Measurements from ENCODE around the gene AFG1L. TPM values are rescaled to one million over a fixed set of nuclear protein-coding genes. Genes with fewer than 3 reads are reported as not detected.
A peak's percentile ranks its signal among the peaks of the same experiment; 100 is the strongest.
"Not testable (repeated sequence)": the region's sequence is repeated elsewhere in the genome, so short reads cannot be mapped to it uniquely, and the experiment has no call there.

The AFG1L gene
- total RNA-seq, 1 donor from 2014 or later: 9.3 TPM

GRCh38 chr6:108293527-108294296 lies 1.1 kb upstream of the AFG1L start:
- TF ChIP-seq CTCF (IDR thresholded peaks at IDR 0.05; ENCODE audit: unreplicated experiment): no peak
- Mint-ChIP-seq H3K9me3 (no peaks in the 10 kb centered on the region), H3K27ac (peak overlapping the region; percentile 98), H3K27me3 (ENCODE audit: low read depth) (no peaks in the 10 kb centered on the region), H3K36me3 (no peaks in the 10 kb centered on the region), H3K4me1 (peaks cover 15% of the 10 kb centered on the region), H3K4me3 (peak overlapping the region; percentile 96)
- no peak for DNase-seq (ENCODE audit: low spot score in 2 of 2, unreplicated experiment in 2 of 2)

GRCh38 chr6:108294297-108294726 lies 542 bp upstream of the AFG1L start:
- Mint-ChIP-seq H3K4me1 (peaks cover 17% of the 10 kb centered on the region), H3K9me3 (no peaks in the 10 kb centered on the region), H3K4me3 (peak overlapping the region; percentile 96), H3K36me3 (no peaks in the 10 kb centered on the region), H3K27ac (peak overlapping the region; percentile 98), H3K27me3 (ENCODE audit: low read depth) (no peaks in the 10 kb centered on the region)
- no peak for DNase-seq (ENCODE audit: low spot score in 2 of 2, unreplicated experiment in 2 of 2)
- TF ChIP-seq CTCF (IDR thresholded peaks at IDR 0.05; ENCODE audit: unreplicated experiment): no peak

GRCh38 chr6:108295676-108296075 lies 822 bp downstream of the AFG1L start:
- Mint-ChIP-seq H3K9me3 (no peaks in the 10 kb centered on the region), H3K36me3 (no peaks in the 10 kb centered on the region), H3K27ac (peak overlapping the region; percentile 98), H3K4me1 (peaks cover 21% of the 10 kb centered on the region), H3K4me3 (peak overlapping the region; percentile 96), H3K27me3 (ENCODE audit: low read depth) (no peaks in the 10 kb centered on the region)
- no peak for TF ChIP-seq CTCF (IDR thresholded peaks at IDR 0.05; ENCODE audit: unreplicated experiment)
- no peak for DNase-seq (ENCODE audit: low spot score in 2 of 2, unreplicated experiment in 2 of 2)

- peaks cover 4% of the 10 kb centered on the region for H3K36me3 Mint-ChIP-seq
- no peaks in the 10 kb centered on the region for H3K27me3 Mint-ChIP-seq (ENCODE audit: low read depth)
- no peak for DNase-seq (ENCODE audit: low spot score in 2 of 2, unreplicated experiment in 2 of 2)
- no peak overlapping the region for H3K27ac Mint-ChIP-seq
- no peak overlapping the region for H3K4me3 Mint-ChIP-seq
- no peak for TF ChIP-seq CTCF (IDR thresholded peaks at IDR 0.05; ENCODE audit: unreplicated experiment)
- peaks cover 16% of the 10 kb centered on the region for H3K4me1 Mint-ChIP-seq
- peaks cover 5% of the 10 kb centered on the region for H3K9me3 Mint-ChIP-seq
These were observed 7.5 kb downstream of the AFG1L start for GRCh38 chr6:108302386-108302785.

GRCh38 chr6:108304646-108305045 lies 9.8 kb downstream of the AFG1L start:
- Mint-ChIP-seq H3K9me3 (peaks cover 5% of the 10 kb centered on the region), H3K4me3 (no peak overlapping the region), H3K27ac (no peak overlapping the region), H3K36me3 (peaks cover 4% of the 10 kb centered on the region), H3K4me1 (peaks cover 8% of the 10 kb centered on the region), H3K27me3 (ENCODE audit: low read depth) (no peaks in the 10 kb centered on the region)
- DNase-seq (ENCODE audit: low spot score in 2 of 2, unreplicated experiment in 2 of 2): no peak
- no peak for TF ChIP-seq CTCF (IDR thresholded peaks at IDR 0.05; ENCODE audit: unreplicated experiment)

- H3K4me1 Mint-ChIP-seq; H3K27me3 Mint-ChIP-seq (ENCODE audit: low read depth); DNase-seq (ENCODE audit: low spot score in 2 of 2, unreplicated experiment in 2 of 2); H3K27ac Mint-ChIP-seq; H3K36me3 Mint-ChIP-seq; H3K4me3 Mint-ChIP-seq; H3K9me3 Mint-ChIP-seq: not testable (repeated sequence)
These were observed 13.8 kb downstream of the AFG1L start for GRCh38 chr6:108308641-108309040.

Data from mesothelial cell of epicardium (in vitro differentiated cells).